HG02885 (cell line): ENCODE data around the gene FADS1.

Experiments used
- ATAC-seq: cut with Tn5 transposase; IDR thresholded peaks from one replicate; pipeline ENCODE4 v1.9.1; 2021; ENCODE audit warnings: mild to moderate bottlenecking; ENCODE audit not compliant: unreplicated experiment, poor library complexity

Gene FADS1

GRCh38 chr11:61816736-61817455, at the start of gene FADS1:
FADS1 (minus strand) TSS chr11:61817003; CDS start chr11:61816929, 74 bp downstream.
- ATAC-seq = peak; percentile 50

GRCh38 chr11:61866231-61866957, 49.6 kb upstream of the FADS1 start:
- ATAC-seq = no peak

- no peak for ATAC-seq
Measured at GRCh38 chr11:61864814-61865775, 48.3 kb upstream of the FADS1 start.

GRCh38 chr11:61863548-61864081, 46.8 kb upstream of the FADS1 start:
- ATAC-seq = no peak

GRCh38 chr11:61862714-61863547, 46.1 kb upstream of the FADS1 start:
- no peak for ATAC-seq

GRCh38 chr11:61861634-61862033, 44.8 kb upstream of the FADS1 start:
- ATAC-seq = no peak

- no peak for ATAC-seq
Measured at GRCh38 chr11:61860054-61860903, 43.5 kb upstream of the FADS1 start.

- ATAC-seq = no peak
Measured at GRCh38 chr11:61855939-61856680, 39.3 kb upstream of the FADS1 start.

GRCh38 chr11:61854966-61855714, 38.3 kb upstream of the FADS1 start:
- no peak for ATAC-seq

GRCh38 chr11:61854206-61854895, 37.5 kb upstream of the FADS1 start:
- ATAC-seq = no peak

- ATAC-seq = no peak
Measured at GRCh38 chr11:61853698-61854169, 36.9 kb upstream of the FADS1 start.

- no peak for ATAC-seq
Measured at GRCh38 chr11:61851900-61852295, 35.1 kb upstream of the FADS1 start.

GRCh38 chr11:61851113-61851899, 34.5 kb upstream of the FADS1 start:
- no peak for ATAC-seq

- no peak for ATAC-seq
Measured at GRCh38 chr11:61850687-61851086, 33.9 kb upstream of the FADS1 start.

GRCh38 chr11:61848631-61849030, 31.8 kb upstream of the FADS1 start:
- ATAC-seq = no peak
